ENCODE data around the gene UQCRC2. TPM values are rescaled to one million over a fixed set of nuclear protein-coding genes. Genes with fewer than 3 reads are reported as not detected.

The UQCRC2 gene
- total and polyA plus RNA-seq, 11 donors = 153 to 1,082 (median 700) TPM

GRCh38 chr16:22029632-22030031 lies 76.5 kb downstream of the UQCRC2 start:
- ATAC-seq = no peak
- intact Hi-C loops (cut with DNase I) = no loop called here

GRCh38 chr16:22030087-22030812 lies 77.1 kb downstream of the UQCRC2 start:
- no peaks in the 10 kb centered on the region for H3K27me3 ChIP-seq
- no peak overlapping the region for H3K27ac ChIP-seq
- no peak for ATAC-seq
- no peak overlapping the region for H3K4me3 ChIP-seq
- DNase-seq = no peak
- peaks cover 0 to 15% (median 0%) of the 10 kb centered on the region in 9 donors for H3K36me3 ChIP-seq
- intact Hi-C loops (cut with DNase I) = no loop called here
- H3K4me1 ChIP-seq = peaks cover 0 to 34% (median 8%) of the 10 kb centered on the region in 12 donors
- peaks cover 0 to 6% (median 0%) of the 10 kb centered on the region in 12 donors for H3K9me3 ChIP-seq
- TF ChIP-seq POLR2A (IDR thresholded peaks at IDR 0.05) (no peak), CTCF (IDR thresholded peaks at IDR 0.05) (no peak)
- WGBS, 4 donors = 92 to 94% (median 93%) methylated on average over 6 of the region's 6 CpGs

More at GRCh38 chr16:22029632-22030031, 76.5 kb downstream of the UQCRC2 start:
- Histone ChIP-seq H3K9me3 (peaks cover 0 to 6% (median 0%) of the 10 kb centered on the region in 12 donors), H3K27me3 (no peaks in the 10 kb centered on the region), H3K4me1 (peaks cover 0 to 30% (median 8%) of the 10 kb centered on the region in 12 donors), H3K27ac (no peak overlapping the region), H3K4me3 (no peak overlapping the region), H3K36me3 (peaks cover 0 to 15% (median 0%) of the 10 kb centered on the region in 9 donors)
- TF ChIP-seq CTCF (IDR thresholded peaks at IDR 0.05) = no peak
- TF ChIP-seq POLR2A (IDR thresholded peaks at IDR 0.05) = no peak
- DNase-seq = no peak
- 76 to 80% (median 79%) methylated on average over 4 of the region's 4 CpGs for WGBS, 4 donors

- Histone ChIP-seq H3K9me3 (peaks cover 0 to 6% (median 0%) of the 10 kb centered on the region in 12 donors), H3K36me3 (peaks cover 0 to 17% (median 0%) of the 10 kb centered on the region in 9 donors), H3K27me3 (no peaks in the 10 kb centered on the region), H3K27ac (no peak overlapping the region), H3K4me3 (no peak overlapping the region), H3K4me1 (peaks cover 0 to 34% (median 8%) of the 10 kb centered on the region in 12 donors)
- no peak for TF ChIP-seq POLR2A (IDR thresholded peaks at IDR 0.05)
- TF ChIP-seq CTCF (IDR thresholded peaks at IDR 0.05) = no peak
- DNase-seq (no peak), ATAC-seq (no peak)
- 45 to 93% (median 91%) methylated on average over 2 of the region's 2 CpGs for WGBS, 4 donors
- intact Hi-C loops (cut with DNase I) = no loop called here
These were observed 78.4 kb downstream of the UQCRC2 start for GRCh38 chr16:22031483-22032083.

Other genes with a start within 250 kb of the UQCRC2 start
- gene NPIPB4, start 95.6 kb upstream of the UQCRC2 start, total RNA-seq = 10 to 100 TPM in 8 of 9 donors, 1 to 10 TPM in 1; 4.4 to 71.4 (median 24.8) TPM
- 10 to 100 TPM; 12.8 to 19.9 TPM for gene NPIPB4, start 95.6 kb upstream of the UQCRC2 start, polyA plus RNA-seq
- not detected for gene PDZD9, start 47.8 kb downstream of the UQCRC2 start, total RNA-seq
- not detected for gene PDZD9, start 47.8 kb downstream of the UQCRC2 start, polyA plus RNA-seq
- gene MOSMO, start 54.8 kb downstream of the UQCRC2 start, total RNA-seq = 10 to 100 TPM in 6 of 9 donors, 1 to 10 TPM in 3; 8.7 to 15.0 (median 11.7) TPM
- gene MOSMO, start 54.8 kb downstream of the UQCRC2 start, polyA plus RNA-seq = 10 to 100 TPM in 1 of 2 donors, 1 to 10 TPM in 1; 8.8 to 12.4 TPM
- gene VWA3A, start 139.2 kb downstream of the UQCRC2 start, total RNA-seq = 1 to 10 TPM in 1 of 9 donors, under 1 TPM in 7, not detected in 1; 0.23 to 1.3 (median 0.58) TPM
- gene VWA3A, start 139.2 kb downstream of the UQCRC2 start, polyA plus RNA-seq = under 1 TPM; 0.03 to 0.65 TPM
- gene SDR42E2, start 209.1 kb downstream of the UQCRC2 start, total RNA-seq = not detected
- gene SDR42E2, start 209.1 kb downstream of the UQCRC2 start, polyA plus RNA-seq = not detected